ENCODE results near the gene PKD2. TPM values are rescaled to one million over a fixed set of nuclear protein-coding genes. Genes with fewer than 3 reads are reported as not detected.
A peak's percentile ranks its signal among the peaks of the same experiment; 100 is the strongest.

Gene PKD2
- total RNA-seq, 1 experiment from 2014 or later: 38.4 TPM

GRCh38 chr4:88021824-88022223 lies 14.4 kb downstream of the PKD2 start:
- Histone ChIP-seq H2BK15ac (ENCODE audit: low read depth, low read length) (0 out of 2 replicates have a peak overlapping the region, but pooled peaks have one; percentile 14), H3K4me1 (ENCODE audit: insufficient read depth, low read length) (no peaks in the 10 kb centered on the region), H2AFZ (ENCODE audit: low read length) (no peak overlapping the region), H3K23ac (ENCODE audit: insufficient read length, low read depth, low read length) (no peak overlapping the region), H3K4ac (ENCODE audit: low read depth, low read length) (no peak overlapping the region), H3T11ph (ENCODE audit: low read length) (no peak overlapping the region), H2BK5ac (ENCODE audit: insufficient read length, low read length) (no peak overlapping the region), H4K91ac (ENCODE audit: insufficient read length, low read depth, low read length) (no peak overlapping the region), H3K79me2 (ENCODE audit: insufficient read depth, low read length) (no peaks in the 10 kb centered on the region; the same call in 1 of the 2 replicates), H2BK20ac (ENCODE audit: low read depth, low read length, poor library complexity, severe bottlenecking) (no peak overlapping the region), H2BK120ac (ENCODE audit: low read depth, low read length, poor library complexity, severe bottlenecking) (no peak overlapping the region), H3K14ac (ENCODE audit: insufficient read depth, low read length) (no peak overlapping the region), H4K5ac (ENCODE audit: insufficient read length, low read depth, low read length) (no peak overlapping the region), H3K27me3 (ENCODE audit: insufficient read depth, low read length) (no peaks in the 10 kb centered on the region), H3K9ac (ENCODE audit: extremely low read depth, insufficient read length, low read length) (no peak overlapping the region), H3K27ac (ENCODE audit: insufficient read length, low read depth, low read length) (no peak overlapping the region), H3K4me2 (ENCODE audit: insufficient read depth, insufficient read length, low read length) (no peak overlapping the region), H4K8ac (replicated peaks; ENCODE audit: insufficient read length, low read depth, low read length) (no peak overlapping the region), H3K18ac (ENCODE audit: insufficient read length, low read depth, low read length) (no peak overlapping the region), H3K56ac (ENCODE audit: insufficient read length, low read depth, low read length) (no peak overlapping the region), H4K20me1 (ENCODE audit: control insufficient read depth, insufficient read depth, insufficient read length) (no peaks in the 10 kb centered on the region), H3K79me1 (ENCODE audit: insufficient read depth, low read depth, low read length, poor library complexity, severe bottlenecking) (peaks cover 2% of the 10 kb centered on the region), H3K23me2 (ENCODE audit: insufficient read length, low read depth, low read length, poor library complexity, severe bottlenecking) (no peaks in the 10 kb centered on the region), H2AK5ac (ENCODE audit: insufficient read length, low read length) (no peak overlapping the region), H2BK12ac (ENCODE audit: insufficient read length, low read depth, low read length) (no peak overlapping the region), H3K9me3 (ENCODE audit: control insufficient read depth, low read depth, low read length) (peaks cover 5% of the 10 kb centered on the region)
- TF ChIP-seq CTCF (conservative IDR thresholded peaks at IDR 0.05): no peak
- DNase-seq: no peak
- peaks cover 47 to 77% (median 56%) of the 10 kb centered on the region in 3 experiments for H3K36me3 Mint-ChIP-seq (ENCODE audit: insufficient read depth in 1 of 3, low read depth in 3 of 3)
- no peak overlapping the region for H3K4me3 Mint-ChIP-seq
- peaks cover 26 to 28% of the 10 kb centered on the region in 2 experiments for H3K9me3 Mint-ChIP-seq
- peak overlapping the region in 1 of 3 experiments; percentile 21; a peak in 1 of 7 replicates for H3K27ac Mint-ChIP-seq
- H3K27me3 Mint-ChIP-seq (ENCODE audit: low read depth): peaks cover 2% of the 10 kb centered on the region; the same call in 1 of the 2 replicates
- H3K4me1 Mint-ChIP-seq: peaks cover 12 to 14% of the 10 kb centered on the region in 2 experiments
